Measurements from ENCODE around the gene FGFBP1.

The FGFBP1 gene

GRCh38 chr4:15963576-15963975, 25.0 kb upstream of the FGFBP1 start:
- Histone ChIP-seq H3K36me3 (ENCODE audit: control insufficient read depth in 1 of 2, insufficient read depth in 2 of 2, low read length in 2 of 2) (no peaks in the 10 kb centered on the region), H3K4me1 (ENCODE audit: control insufficient read depth in 1 of 2, insufficient read depth in 2 of 2, low read length in 2 of 2) (peaks cover 5 to 6% of the 10 kb centered on the region in 2 donors), H3K9me3 (ENCODE audit: control insufficient read depth in 1 of 2, low read length in 2 of 2) (no peaks in the 10 kb centered on the region), H3K27ac (ENCODE audit: low read length) (no peak overlapping the region), H3K27me3 (ENCODE audit: low read depth, low read length) (no peaks in the 10 kb centered on the region), H3K4me3 (ENCODE audit: low read depth in 1 of 2, low read length in 2 of 2) (no peak overlapping the region)

GRCh38 chr4:15963001-15963451, 24.5 kb upstream of the FGFBP1 start, which contains the start of gene FGFBP2:
Gene FGFBP2 (minus strand): TSS chr4:15963175. CDS start chr4:15963129, 46 bp downstream.
- Histone ChIP-seq H3K36me3 (ENCODE audit: control insufficient read depth in 1 of 2, insufficient read depth in 2 of 2, low read length in 2 of 2) (no peaks in the 10 kb centered on the region), H3K9me3 (ENCODE audit: control insufficient read depth in 1 of 2, low read length in 2 of 2) (no peaks in the 10 kb centered on the region), H3K27me3 (ENCODE audit: low read depth, low read length) (no peaks in the 10 kb centered on the region), H3K27ac (ENCODE audit: low read length) (no peak within 1 kb of the TSS), H3K4me1 (ENCODE audit: control insufficient read depth in 1 of 2, insufficient read depth in 2 of 2, low read length in 2 of 2) (peaks cover 5 to 6% of the 10 kb centered on the region in 2 donors), H3K4me3 (ENCODE audit: low read depth in 1 of 2, low read length in 2 of 2) (no peak within 1 kb of the TSS)

- H3K4me3 ChIP-seq (ENCODE audit: low read depth in 1 of 2, low read length in 2 of 2) = no peak overlapping the region
- no peaks in the 10 kb centered on the region for H3K27me3 ChIP-seq (ENCODE audit: low read depth, low read length)
- no peaks in the 10 kb centered on the region for H3K9me3 ChIP-seq (ENCODE audit: control insufficient read depth in 1 of 2, low read length in 2 of 2)
- peaks cover 5 to 6% of the 10 kb centered on the region in 2 donors for H3K4me1 ChIP-seq (ENCODE audit: control insufficient read depth in 1 of 2, insufficient read depth in 2 of 2, low read length in 2 of 2)
- H3K27ac ChIP-seq (ENCODE audit: low read length) = no peak overlapping the region
- H3K36me3 ChIP-seq (ENCODE audit: control insufficient read depth in 1 of 2, insufficient read depth in 2 of 2, low read length in 2 of 2) = no peaks in the 10 kb centered on the region
These were observed 23.4 kb upstream of the FGFBP1 start for GRCh38 chr4:15961781-15962510.

DNA sequence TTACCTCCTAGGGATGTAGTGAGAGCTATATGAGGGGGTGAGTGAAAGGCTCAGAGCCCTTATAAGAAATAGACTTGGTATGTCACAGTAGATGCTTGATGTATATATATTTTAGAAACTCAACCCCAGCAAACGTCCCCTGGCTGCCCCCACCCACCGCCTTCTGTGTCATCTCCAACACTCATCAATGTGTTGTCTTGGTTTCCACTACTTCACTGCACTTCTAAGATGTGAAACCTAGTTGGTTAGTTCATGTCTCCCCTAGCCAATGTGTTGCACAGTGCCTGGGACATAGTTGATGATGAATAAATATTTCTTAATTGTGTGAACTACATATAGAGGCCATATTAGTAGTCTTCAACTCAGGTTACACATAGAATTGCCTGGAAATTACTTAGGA, 20.0 kb upstream of the FGFBP1 start:
- Histone ChIP-seq H3K4me1 (ENCODE audit: control insufficient read depth in 1 of 2, insufficient read depth in 2 of 2, low read length in 2 of 2) (peaks cover 4% of the 10 kb centered on the region in 2 donors), H3K27ac (ENCODE audit: low read length) (no peak overlapping the region), H3K27me3 (ENCODE audit: low read depth, low read length) (no peaks in the 10 kb centered on the region), H3K4me3 (ENCODE audit: low read depth in 1 of 2, low read length in 2 of 2) (no peak overlapping the region), H3K36me3 (ENCODE audit: control insufficient read depth in 1 of 2, insufficient read depth in 2 of 2, low read length in 2 of 2) (no peaks in the 10 kb centered on the region), H3K9me3 (ENCODE audit: control insufficient read depth in 1 of 2, low read length in 2 of 2) (no peaks in the 10 kb centered on the region)

GRCh38 chr4:15956179-15956850, 17.8 kb upstream of the FGFBP1 start:
- Histone ChIP-seq H3K9me3 (ENCODE audit: control insufficient read depth in 1 of 2, low read length in 2 of 2) (no peaks in the 10 kb centered on the region), H3K36me3 (ENCODE audit: control insufficient read depth in 1 of 2, insufficient read depth in 2 of 2, low read length in 2 of 2) (no peaks in the 10 kb centered on the region), H3K4me1 (ENCODE audit: control insufficient read depth in 1 of 2, insufficient read depth in 2 of 2, low read length in 2 of 2) (no peaks in the 10 kb centered on the region), H3K4me3 (ENCODE audit: low read depth in 1 of 2, low read length in 2 of 2) (no peak overlapping the region), H3K27me3 (ENCODE audit: low read depth, low read length) (no peaks in the 10 kb centered on the region), H3K27ac (ENCODE audit: low read length) (no peak overlapping the region)

- no peaks in the 10 kb centered on the region for H3K27me3 ChIP-seq (ENCODE audit: low read depth, low read length)
- H3K4me1 ChIP-seq (ENCODE audit: control insufficient read depth in 1 of 2, insufficient read depth in 2 of 2, low read length in 2 of 2) = no peaks in the 10 kb centered on the region
- H3K27ac ChIP-seq (ENCODE audit: low read length) = no peak overlapping the region
- no peaks in the 10 kb centered on the region for H3K36me3 ChIP-seq (ENCODE audit: control insufficient read depth in 1 of 2, insufficient read depth in 2 of 2, low read length in 2 of 2)
- H3K9me3 ChIP-seq (ENCODE audit: control insufficient read depth in 1 of 2, low read length in 2 of 2) = no peaks in the 10 kb centered on the region
- H3K4me3 ChIP-seq (ENCODE audit: low read depth in 1 of 2, low read length in 2 of 2) = no peak overlapping the region
These were observed 17.1 kb upstream of the FGFBP1 start for GRCh38 chr4:15955670-15956069.

DNA sequence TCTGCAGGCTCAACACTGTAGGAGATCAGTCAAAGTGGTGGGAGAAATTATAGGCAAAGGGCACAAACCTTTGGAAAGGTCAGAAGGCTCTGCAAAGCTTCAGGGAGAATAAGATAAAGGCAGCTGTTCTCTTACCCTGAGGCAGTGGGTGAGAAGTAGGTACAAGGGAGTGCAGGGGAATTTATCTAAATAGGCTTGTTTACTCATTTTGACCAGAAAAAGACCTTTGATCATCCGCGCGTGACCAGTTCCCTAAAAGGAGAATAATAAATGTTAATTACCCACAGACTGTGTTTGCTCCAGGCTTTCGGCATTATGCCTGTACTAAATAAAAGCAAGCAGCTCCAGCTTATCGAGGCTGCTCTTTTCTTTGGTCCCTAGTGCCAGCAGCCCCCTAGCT, 15.1 kb upstream of the FGFBP1 start:
- H3K4me1 ChIP-seq (ENCODE audit: control insufficient read depth in 1 of 2, insufficient read depth in 2 of 2, low read length in 2 of 2) = no peaks in the 10 kb centered on the region
- no peak overlapping the region for H3K4me3 ChIP-seq (ENCODE audit: low read depth in 1 of 2, low read length in 2 of 2)
- no peaks in the 10 kb centered on the region for H3K9me3 ChIP-seq (ENCODE audit: control insufficient read depth in 1 of 2, low read length in 2 of 2)
- no peaks in the 10 kb centered on the region for H3K36me3 ChIP-seq (ENCODE audit: control insufficient read depth in 1 of 2, insufficient read depth in 2 of 2, low read length in 2 of 2)
- no peak overlapping the region for H3K27ac ChIP-seq (ENCODE audit: low read length)
- no peaks in the 10 kb centered on the region for H3K27me3 ChIP-seq (ENCODE audit: low read depth, low read length)

DNA sequence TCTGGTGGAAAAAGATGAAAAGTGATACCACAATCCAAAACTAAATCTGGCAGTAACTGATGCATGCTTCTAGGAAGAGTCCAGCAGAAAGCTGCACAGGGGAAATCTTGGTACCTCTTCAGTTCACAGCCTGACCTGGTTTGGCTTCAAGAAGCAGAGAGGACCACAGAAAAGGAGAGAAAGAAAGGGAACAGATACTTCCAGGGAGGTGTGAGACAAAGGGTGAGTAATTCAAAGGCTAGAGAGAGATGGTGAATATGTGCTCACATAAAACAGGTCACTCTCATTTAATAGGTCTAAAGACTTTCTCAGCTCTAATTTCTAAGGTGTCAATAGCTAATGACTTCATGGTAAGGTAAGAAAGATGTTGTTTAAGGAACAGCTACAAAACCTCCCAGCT, 13.2 kb upstream of the FGFBP1 start:
- Histone ChIP-seq H3K4me1 (ENCODE audit: control insufficient read depth in 1 of 2, insufficient read depth in 2 of 2, low read length in 2 of 2) (no peaks in the 10 kb centered on the region), H3K36me3 (ENCODE audit: control insufficient read depth in 1 of 2, insufficient read depth in 2 of 2, low read length in 2 of 2) (no peaks in the 10 kb centered on the region), H3K4me3 (ENCODE audit: low read depth in 1 of 2, low read length in 2 of 2) (no peak overlapping the region), H3K27ac (ENCODE audit: low read length) (no peak overlapping the region), H3K9me3 (ENCODE audit: control insufficient read depth in 1 of 2, low read length in 2 of 2) (no peaks in the 10 kb centered on the region), H3K27me3 (ENCODE audit: low read depth, low read length) (no peaks in the 10 kb centered on the region)

- Histone ChIP-seq H3K36me3 (ENCODE audit: control insufficient read depth in 1 of 2, insufficient read depth in 2 of 2, low read length in 2 of 2) (no peaks in the 10 kb centered on the region), H3K4me3 (ENCODE audit: low read depth in 1 of 2, low read length in 2 of 2) (no peak overlapping the region), H3K27ac (ENCODE audit: low read length) (no peak overlapping the region), H3K27me3 (ENCODE audit: low read depth, low read length) (no peaks in the 10 kb centered on the region), H3K4me1 (ENCODE audit: control insufficient read depth in 1 of 2, insufficient read depth in 2 of 2, low read length in 2 of 2) (no peaks in the 10 kb centered on the region), H3K9me3 (ENCODE audit: control insufficient read depth in 1 of 2, low read length in 2 of 2) (no peaks in the 10 kb centered on the region)
These were observed 10.3 kb upstream of the FGFBP1 start for GRCh38 chr4:15948826-15949225.

DNA sequence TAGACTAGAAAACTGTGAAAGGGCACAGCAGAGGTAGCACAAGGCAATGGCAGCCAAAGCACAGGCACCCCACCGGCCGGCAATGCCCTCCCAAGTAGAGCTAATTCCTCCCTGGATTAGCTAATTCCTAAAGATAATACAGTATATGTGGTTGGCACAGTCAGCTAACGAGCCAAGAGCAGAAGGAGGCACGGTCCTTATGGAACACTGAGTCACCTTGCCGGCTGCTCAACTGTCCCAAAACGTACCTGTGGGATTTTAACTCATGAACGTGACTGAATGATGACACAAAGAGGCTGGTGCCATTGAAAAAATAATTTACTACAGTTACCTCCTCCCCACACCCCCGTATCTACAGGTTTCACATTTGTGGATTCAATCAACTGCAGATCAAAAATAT, 9.1 kb upstream of the FGFBP1 start:
- H3K4me3 ChIP-seq (ENCODE audit: low read depth in 1 of 2, low read length in 2 of 2) = no peak overlapping the region
- H3K36me3 ChIP-seq (ENCODE audit: control insufficient read depth in 1 of 2, insufficient read depth in 2 of 2, low read length in 2 of 2) = no peaks in the 10 kb centered on the region
- no peaks in the 10 kb centered on the region for H3K27me3 ChIP-seq (ENCODE audit: low read depth, low read length)
- no peaks in the 10 kb centered on the region for H3K9me3 ChIP-seq (ENCODE audit: control insufficient read depth in 1 of 2, low read length in 2 of 2)
- no peaks in the 10 kb centered on the region for H3K4me1 ChIP-seq (ENCODE audit: control insufficient read depth in 1 of 2, insufficient read depth in 2 of 2, low read length in 2 of 2)
- H3K27ac ChIP-seq (ENCODE audit: low read length) = no peak overlapping the region

GRCh38 chr4:15945516-15945915, 7.0 kb upstream of the FGFBP1 start:
- Histone ChIP-seq H3K9me3 (ENCODE audit: control insufficient read depth in 1 of 2, low read length in 2 of 2) (no peaks in the 10 kb centered on the region), H3K4me3 (ENCODE audit: low read depth in 1 of 2, low read length in 2 of 2) (no peak overlapping the region), H3K36me3 (ENCODE audit: control insufficient read depth in 1 of 2, insufficient read depth in 2 of 2, low read length in 2 of 2) (no peaks in the 10 kb centered on the region), H3K4me1 (ENCODE audit: control insufficient read depth in 1 of 2, insufficient read depth in 2 of 2, low read length in 2 of 2) (no peaks in the 10 kb centered on the region), H3K27me3 (ENCODE audit: low read depth, low read length) (no peaks in the 10 kb centered on the region), H3K27ac (ENCODE audit: low read length) (no peak overlapping the region)

All from muscle layer of duodenum (tissue), 2 donors.